Measurements from ENCODE around the gene HCK.
A peak's percentile ranks its signal among the peaks of the same experiment; 100 is the strongest.

The HCK gene

GRCh38 chr20:32062776-32063170 lies 10.7 kb downstream of the HCK start:
- no peak for DNase-seq (ENCODE audit: low read depth)

GRCh38 chr20:32063695-32064094 lies 11.7 kb downstream of the HCK start:
- no peak for DNase-seq (ENCODE audit: low read depth)

- no peak for DNase-seq (ENCODE audit: low read depth)
These were observed 12.6 kb downstream of the HCK start for GRCh38 chr20:32064667-32065066.

- DNase-seq (ENCODE audit: low read depth), result no peak
These were observed 15.3 kb downstream of the HCK start for GRCh38 chr20:32067234-32067821.

GRCh38 chr20:32068174-32068573 lies 16.1 kb downstream of the HCK start:
- no peak for DNase-seq (ENCODE audit: low read depth)

GRCh38 chr20:32069711-32070110 lies 17.7 kb downstream of the HCK start:
- no peak for DNase-seq (ENCODE audit: low read depth)

- no peak for DNase-seq (ENCODE audit: low read depth)
These were observed 18.2 kb downstream of the HCK start for GRCh38 chr20:32070282-32070681.

GRCh38 chr20:32070690-32071213 lies 18.7 kb downstream of the HCK start:
- DNase-seq (ENCODE audit: low read depth), result no peak

GRCh38 chr20:32071395-32072167 lies 19.5 kb downstream of the HCK start:
- no peak for DNase-seq (ENCODE audit: low read depth)

GRCh38 chr20:32072168-32072750 lies 20.2 kb downstream of the HCK start:
- no peak for DNase-seq (ENCODE audit: low read depth)

GRCh38 chr20:32075534-32075933 lies 23.5 kb downstream of the HCK start:
- DNase-seq (ENCODE audit: low read depth), result no peak

- no peak for DNase-seq (ENCODE audit: low read depth)
These were observed 25.1 kb downstream of the HCK start for GRCh38 chr20:32077190-32077589.

- no peak for DNase-seq (ENCODE audit: low read depth)
These were observed 26.3 kb downstream of the HCK start for GRCh38 chr20:32078322-32078721.

- no peak for DNase-seq (ENCODE audit: low read depth)
These were observed 26.7 kb downstream of the HCK start for GRCh38 chr20:32078791-32079190.

- no peak for DNase-seq (ENCODE audit: low read depth)
These were observed 27.6 kb downstream of the HCK start for GRCh38 chr20:32079655-32080109.

- no peak for DNase-seq (ENCODE audit: low read depth)
These were observed 28.7 kb downstream of the HCK start for GRCh38 chr20:32080783-32081182.

- no peak for DNase-seq (ENCODE audit: low read depth)
These were observed 31.4 kb downstream of the HCK start for GRCh38 chr20:32083469-32083868.

GRCh38 chr20:32087070-32087469 lies 35.0 kb downstream of the HCK start:
- DNase-seq (ENCODE audit: low read depth), result no peak

- no peak for DNase-seq (ENCODE audit: low read depth)
These were observed 36.7 kb downstream of the HCK start for GRCh38 chr20:32088759-32089158.

- DNase-seq (ENCODE audit: low read depth), result no peak
These were observed 37.8 kb downstream of the HCK start for GRCh38 chr20:32089637-32090362.

GRCh38 chr20:32091888-32092346 lies 39.9 kb downstream of the HCK start:
- DNase-seq (ENCODE audit: low read depth), result peak; percentile 59

- DNase-seq (ENCODE audit: low read depth), result no peak
These were observed 46.7 kb downstream of the HCK start for GRCh38 chr20:32098786-32099185.

Measured in activated gamma-delta T cell treated with anti-CD3 and anti-CD28 coated beads, Interleukin-2, amount 50 U/mL, for 16 hours (primary cell).